ENCODE data around the gene MTM1.

GRCh38 chrX:150558424-150558823 is 10.0 kb upstream of the MTM1 start:
- TF ChIP-seq CTCF (IDR thresholded peaks at IDR 0.05) (no peak), POLR2A (IDR thresholded peaks at IDR 0.05) (no peak)

Measured in uterus (tissue), 2 donors.